GM12891 (cell line): Measurements from ENCODE around the gene NR1I2.

ENCODE experiments used
- PAX5 ChIP-seq: IDR thresholded peaks from 2 replicates; pipeline ENCODE4 v1.6.1; 2011; ENCODE audit warnings: low read length, moderate library complexity, mild to moderate bottlenecking; ENCODE audit not compliant: insufficient read depth, severe bottlenecking
- POLR2A ChIP-seq: IDR thresholded peaks from 2 replicates; pipeline ENCODE4 v1.6.1; 2011; ENCODE audit warnings: low read depth, low read length, control low read depth
- POLR2AphosphoS5 ChIP-seq: IDR thresholded peaks from 2 replicates; pipeline ENCODE4 v1.6.1; 2011; ENCODE audit warnings: low read depth, low read length, control low read depth
- SPI1 ChIP-seq: IDR thresholded peaks from 2 replicates; pipeline ENCODE4 v1.6.1; 2011; ENCODE audit warnings: low read depth, low read length, control low read depth
- TAF1 ChIP-seq: IDR thresholded peaks from 2 replicates; pipeline ENCODE4 v1.6.1; 2011; ENCODE audit warnings: low read depth, low read length, control low read depth

DNA sequence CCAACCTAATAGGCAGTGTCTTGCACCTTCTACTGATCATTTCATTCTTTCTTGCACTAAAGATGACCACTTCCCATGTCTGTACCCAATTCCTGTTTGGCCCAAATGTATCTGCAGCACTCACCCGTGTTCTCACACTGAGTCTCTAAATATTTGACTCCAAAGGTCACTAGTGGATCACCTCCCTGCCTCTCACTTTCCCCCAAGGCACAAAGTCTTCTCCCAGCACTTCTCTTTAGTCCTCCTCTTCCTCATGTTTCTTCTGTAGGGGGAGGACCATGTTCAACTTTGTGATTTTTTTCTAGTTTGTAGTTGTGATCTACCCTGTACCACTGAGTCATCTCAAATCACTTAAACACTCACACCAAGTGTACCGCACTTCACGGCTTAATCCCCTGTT, 13.9 kb downstream of the NR1I2 start:
- no peak for TF ChIP-seq POLR2AphosphoS5
- TF ChIP-seq TAF1 = no peak
- TF ChIP-seq POLR2A = no peak
- TF ChIP-seq SPI1 = no peak
- TF ChIP-seq PAX5 = no peak
